K562 (cell line): ENCODE results near the gene TRPM4.

Source experiments
- CHD1 ChIP-seq: fragments of 200-600 bp; sonication (generic); IDR thresholded peaks from one replicate; pipeline ENCODE4 v1.6.1; 2012; ENCODE audit warnings: mild to moderate bottlenecking, moderate library complexity, low read length, inconsistent platforms
- CTCF ChIP-seq, 3 experiments: IDR thresholded peaks in 2 of 3; conservative IDR thresholded peaks in 1 of 3; 2 replicates each; pipeline ENCODE4 v1.5.1; 2011 to 2012; ENCODE audit warnings: low read length in 3 of 3, mild to moderate bottlenecking in 3 of 3, control low read depth in 2 of 3, improper control_type of control experiment in 1 of 3, inconsistent platforms in 1 of 3, low read depth in 1 of 3, mixed read lengths in 1 of 3, moderate library complexity in 1 of 3; ENCODE audit not compliant: insufficient read depth in 2 of 3
- POLR2AphosphoS2 ChIP-seq: IDR thresholded peaks from 2 replicates; pipeline ENCODE4 v1.6.1; 2012; ENCODE audit warnings: low read length, improper control_type of control experiment

- TF ChIP-seq CTCF (IDR thresholded peaks at IDR 0.05 in 2 of 3, conservative IDR thresholded peaks at IDR 0.05 in 1 of 3; ENCODE audit: insufficient read depth in 2 of 3, low read depth in 1 of 3, low read length in 3 of 3) (no peak), POLR2AphosphoS2 (no peak), CHD1 (no peak)
Measured at GRCh38 chr19:49110567-49110966, 47.0 kb upstream of the TRPM4 start.
